ENCODE data around the gene TBC1D22A.
A peak's percentile ranks its signal among the peaks of the same experiment; 100 is the strongest.

The TBC1D22A gene

GRCh38 chr22:46734830-46735453 is 27.5 kb upstream of the TBC1D22A start:
- TF ChIP-seq CTCF (IDR thresholded peaks at IDR 0.05), result no peak
- Histone ChIP-seq H3K27me3 (no peaks in the 10 kb centered on the region), H3K4me1 (peaks cover 6 to 68% (median 45%) of the 10 kb centered on the region in 4 donors), H3K9me3 (no peaks in the 10 kb centered on the region), H3K4me3 (peak overlapping the region in 1 of 2 donors; percentile 85), H3K27ac (peak overlapping the region in 1 of 2 donors; percentile 82), H3K36me3 (peaks cover 0 to 11% (median 0%) of the 10 kb centered on the region in 3 donors)
- intact Hi-C loops (cut with DNase I; ENCODE audit: low total_unique reads), result no loop called here
- peak in 1 of 2 donors; percentile 43 for DNase-seq

- Histone ChIP-seq H3K4me3 (peak overlapping the region; percentile 60 to 85), H3K27ac (peak overlapping the region; percentile 82 to 92), H3K9me3 (no peaks in the 10 kb centered on the region), H3K27me3 (no peaks in the 10 kb centered on the region), H3K36me3 (peaks cover 0 to 11% (median 0%) of the 10 kb centered on the region in 3 donors), H3K4me1 (peaks cover 6 to 63% (median 45%) of the 10 kb centered on the region in 4 donors)
- intact Hi-C loops (cut with DNase I; ENCODE audit: low total_unique reads), result no loop called here
- TF ChIP-seq CTCF (IDR thresholded peaks at IDR 0.05), result no peak
- DNase-seq, result no peak
Measured at GRCh38 chr22:46735747-46736608, 26.5 kb upstream of the TBC1D22A start.

GRCh38 chr22:46736705-46737104 is 25.7 kb upstream of the TBC1D22A start:
- Histone ChIP-seq H3K9me3 (no peaks in the 10 kb centered on the region), H3K27ac (peak overlapping the region; percentile 82 to 92), H3K36me3 (peaks cover 0 to 4% (median 0%) of the 10 kb centered on the region in 3 donors), H3K27me3 (no peaks in the 10 kb centered on the region), H3K4me1 (peaks cover 6 to 56% (median 45%) of the 10 kb centered on the region in 4 donors), H3K4me3 (peak overlapping the region; percentile 60 to 85)
- intact Hi-C loops (cut with DNase I; ENCODE audit: low total_unique reads), result no loop called here
- no peak for TF ChIP-seq CTCF (IDR thresholded peaks at IDR 0.05)
- no peak for DNase-seq

- Histone ChIP-seq H3K27me3 (no peaks in the 10 kb centered on the region), H3K4me1 (peaks cover 6 to 51% (median 45%) of the 10 kb centered on the region in 4 donors), H3K4me3 (peak overlapping the region; percentile 60 to 85), H3K27ac (peak overlapping the region; percentile 82 to 92), H3K36me3 (no peaks in the 10 kb centered on the region), H3K9me3 (no peaks in the 10 kb centered on the region)
- peak in 1 of 2 donors; percentile 38 for DNase-seq
- TF ChIP-seq CTCF (IDR thresholded peaks at IDR 0.05), result no peak
- intact Hi-C loops (cut with DNase I; ENCODE audit: low total_unique reads), result no loop called here
Measured at GRCh38 chr22:46737105-46737975, 25.1 kb upstream of the TBC1D22A start.

GRCh38 chr22:46737976-46738646 is 24.3 kb upstream of the TBC1D22A start, which contains the start of gene CERK:
TSS of gene CERK (minus strand) at chr22:46738252. CDS start at chr22:46738148, 104 bp downstream.
- TF ChIP-seq CTCF (IDR thresholded peaks at IDR 0.05), result no peak
- Histone ChIP-seq H3K4me1 (peaks cover 6 to 51% (median 45%) of the 10 kb centered on the region in 4 donors), H3K9me3 (no peaks in the 10 kb centered on the region), H3K36me3 (no peaks in the 10 kb centered on the region), H3K4me3 (peak within 1 kb of the TSS; percentile 60 to 85), H3K27ac (peak within 1 kb of the TSS; percentile 82 to 92), H3K27me3 (no peaks in the 10 kb centered on the region)
- peak; percentile 75 to 89 for DNase-seq
- intact Hi-C loops (cut with DNase I; ENCODE audit: low total_unique reads), result no loop called here
